ENCODE measurements around the gene PPT1. TPM values are rescaled to one million over a fixed set of nuclear protein-coding genes. Genes with fewer than 3 reads are reported as not detected.
A peak's percentile ranks its signal among the peaks of the same experiment; 100 is the strongest.

The PPT1 gene
- total and polyA plus RNA-seq, 2 of the 13 experiments (the other 11 are each of a cell fraction or from before 2014, with no cell fraction given) = 129 TPM

DNA sequence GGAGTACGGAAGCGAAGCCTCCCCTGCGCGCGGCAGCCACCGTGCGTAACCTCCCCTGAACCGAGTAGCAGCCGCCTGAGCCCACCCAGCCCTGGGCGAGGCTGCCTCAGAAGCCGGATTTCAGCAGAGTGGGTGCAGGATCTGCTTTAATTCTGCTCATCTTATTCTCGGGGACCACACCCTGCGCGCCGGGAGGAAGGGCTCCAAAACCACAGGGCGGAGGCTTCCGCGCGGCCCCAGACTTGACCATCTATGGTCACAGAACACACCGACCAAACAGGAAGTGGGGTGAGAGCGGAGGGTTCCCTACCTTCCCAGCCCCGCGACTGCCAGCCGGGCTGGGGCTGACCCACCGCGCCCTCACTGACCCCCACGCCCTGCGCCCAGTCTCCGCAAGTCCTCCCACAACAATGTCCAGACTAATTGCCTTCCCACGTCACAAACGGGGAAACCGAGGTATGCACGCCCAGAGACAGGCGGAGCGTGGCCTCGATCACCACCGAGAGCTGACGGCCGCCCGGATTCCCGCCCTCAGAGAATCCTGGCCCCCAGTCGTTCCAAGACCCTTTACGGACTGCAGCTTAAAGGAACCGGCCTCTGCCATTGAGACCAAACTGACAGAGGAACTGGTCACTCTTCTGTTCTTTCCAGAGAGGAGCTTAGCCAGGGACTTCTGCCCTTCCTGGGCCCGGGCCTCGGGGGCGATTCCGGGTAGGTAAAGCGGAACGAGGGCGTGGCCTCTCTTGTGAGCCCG, 57.1 kb downstream of the PPT1 start (continued):
- TF ChIP-seq PHF20 (CRISPR knock-in tag; IDR thresholded peaks at IDR 0.05) (no peak; the same call in 1 of the 2 replicates), ZSCAN30 (CRISPR knock-in tag; IDR thresholded peaks at IDR 0.05) (no peak), SNAI1 (CRISPR knock-in tag; IDR thresholded peaks at IDR 0.05; ENCODE audit: borderline replicate concordance) (no peak), ZNF747 (CRISPR knock-in tag; IDR thresholded peaks at IDR 0.05; ENCODE audit: borderline replicate concordance) (no peak), KAT7 (CRISPR knock-in tag; IDR thresholded peaks at IDR 0.05; ENCODE audit: borderline replicate concordance) (peak; percentile 37; the same call in 1 of the 2 replicates), ETV5 (CRISPR knock-in tag; IDR thresholded peaks at IDR 0.05; ENCODE audit: borderline replicate concordance) (peak; percentile 61), FOXJ3 (CRISPR knock-in tag; IDR thresholded peaks at IDR 0.05; ENCODE audit: borderline replicate concordance) (no peak), ZBTB38 (CRISPR knock-in tag; IDR thresholded peaks at IDR 0.05) (no peak; the same call in 1 of the 2 replicates), EP300 (IDR thresholded peaks at IDR 0.05; ENCODE audit: low read depth in 2 of 2, low read length in 2 of 2) (no peak), EP300 (CRISPR knock-in tag; IDR thresholded peaks at IDR 0.05; ENCODE audit: borderline replicate concordance) (no peak), CHD4 (IDR thresholded peaks at IDR 0.05; ENCODE audit: borderline replicate concordance, low read length) (no peak), ZBTB42 (CRISPR knock-in tag; IDR thresholded peaks at IDR 0.05) (0 out of 2 replicates have a peak, but pooled peaks have one; percentile 64), HOXA5 (CRISPR knock-in tag; IDR thresholded peaks at IDR 0.05) (no peak), TBP (CRISPR knock-in tag; IDR thresholded peaks at IDR 0.05) (no peak), YEATS4 (CRISPR knock-in tag; IDR thresholded peaks at IDR 0.05; ENCODE audit: borderline replicate concordance) (peak; percentile 27; the same call in 1 of the 2 replicates), ZZZ3 (CRISPR knock-in tag; IDR thresholded peaks at IDR 0.05; ENCODE audit: borderline replicate concordance) (0 out of 2 replicates have a peak, but pooled peaks have one; percentile 6), MAZ (IDR thresholded peaks at IDR 0.05; ENCODE audit: borderline replicate concordance, low read depth, low read length) (no peak), MAZ (CRISPR knock-in tag; IDR thresholded peaks at IDR 0.05; ENCODE audit: low read depth) (no peak; the same call in 1 of the 2 replicates), TCF7L2 (IDR thresholded peaks at IDR 0.05; ENCODE audit: low read depth, low read length) (no peak), STAT5B (CRISPR knock-in tag; IDR thresholded peaks at IDR 0.05) (no peak), KDM5B (CRISPR knock-in tag; IDR thresholded peaks at IDR 0.05; ENCODE audit: borderline replicate concordance) (peak; percentile 37; the same call in 1 of the 2 replicates), MATR3 (CRISPR knock-in tag; IDR thresholded peaks at IDR 0.05) (no peak)
- TF ChIP-seq, protein P1, sequence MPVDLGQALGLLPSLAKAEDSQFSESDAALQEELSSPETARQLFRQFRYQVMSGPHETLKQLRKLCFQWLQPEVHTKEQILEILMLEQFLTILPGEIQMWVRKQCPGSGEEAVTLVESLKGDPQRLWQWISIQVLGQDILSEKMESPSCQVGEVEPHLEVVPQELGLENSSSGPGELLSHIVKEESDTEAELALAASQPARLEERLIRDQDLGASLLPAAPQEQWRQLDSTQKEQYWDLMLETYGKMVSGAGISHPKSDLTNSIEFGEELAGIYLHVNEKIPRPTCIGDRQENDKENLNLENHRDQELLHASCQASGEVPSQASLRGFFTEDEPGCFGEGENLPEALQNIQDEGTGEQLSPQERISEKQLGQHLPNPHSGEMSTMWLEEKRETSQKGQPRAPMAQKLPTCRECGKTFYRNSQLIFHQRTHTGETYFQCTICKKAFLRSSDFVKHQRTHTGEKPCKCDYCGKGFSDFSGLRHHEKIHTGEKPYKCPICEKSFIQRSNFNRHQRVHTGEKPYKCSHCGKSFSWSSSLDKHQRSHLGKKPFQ (CRISPR knock-in tag; IDR thresholded peaks at IDR 0.05; ENCODE audit: insufficient replicate concordance) = peak; percentile 77
- TF ChIP-seq, protein P2, sequence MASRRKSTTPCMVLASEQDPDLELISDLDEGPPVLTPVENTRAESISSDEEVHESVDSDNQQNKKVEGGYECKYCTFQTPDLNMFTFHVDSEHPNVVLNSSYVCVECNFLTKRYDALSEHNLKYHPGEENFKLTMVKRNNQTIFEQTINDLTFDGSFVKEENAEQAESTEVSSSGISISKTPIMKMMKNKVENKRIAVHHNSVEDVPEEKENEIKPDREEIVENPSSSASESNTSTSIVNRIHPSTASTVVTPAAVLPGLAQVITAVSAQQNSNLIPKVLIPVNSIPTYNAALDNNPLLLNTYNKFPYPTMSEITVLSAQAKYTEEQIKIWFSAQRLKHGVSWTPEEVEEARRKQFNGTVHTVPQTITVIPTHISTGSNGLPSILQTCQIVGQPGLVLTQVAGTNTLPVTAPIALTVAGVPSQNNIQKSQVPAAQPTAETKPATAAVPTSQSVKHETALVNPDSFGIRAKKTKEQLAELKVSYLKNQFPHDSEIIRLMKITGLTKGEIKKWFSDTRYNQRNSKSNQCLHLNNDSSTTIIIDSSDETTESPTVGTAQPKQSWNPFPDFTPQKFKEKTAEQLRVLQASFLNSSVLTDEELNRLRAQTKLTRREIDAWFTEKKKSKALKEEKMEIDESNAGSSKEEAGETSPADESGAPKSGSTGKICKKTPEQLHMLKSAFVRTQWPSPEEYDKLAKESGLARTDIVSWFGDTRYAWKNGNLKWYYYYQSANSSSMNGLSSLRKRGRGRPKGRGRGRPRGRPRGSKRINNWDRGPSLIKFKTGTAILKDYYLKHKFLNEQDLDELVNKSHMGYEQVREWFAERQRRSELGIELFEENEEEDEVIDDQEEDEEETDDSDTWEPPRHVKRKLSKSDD (CRISPR knock-in tag; IDR thresholded peaks at IDR 0.05; ENCODE audit: low read depth) = no peak
- TF ChIP-seq, protein P3, sequence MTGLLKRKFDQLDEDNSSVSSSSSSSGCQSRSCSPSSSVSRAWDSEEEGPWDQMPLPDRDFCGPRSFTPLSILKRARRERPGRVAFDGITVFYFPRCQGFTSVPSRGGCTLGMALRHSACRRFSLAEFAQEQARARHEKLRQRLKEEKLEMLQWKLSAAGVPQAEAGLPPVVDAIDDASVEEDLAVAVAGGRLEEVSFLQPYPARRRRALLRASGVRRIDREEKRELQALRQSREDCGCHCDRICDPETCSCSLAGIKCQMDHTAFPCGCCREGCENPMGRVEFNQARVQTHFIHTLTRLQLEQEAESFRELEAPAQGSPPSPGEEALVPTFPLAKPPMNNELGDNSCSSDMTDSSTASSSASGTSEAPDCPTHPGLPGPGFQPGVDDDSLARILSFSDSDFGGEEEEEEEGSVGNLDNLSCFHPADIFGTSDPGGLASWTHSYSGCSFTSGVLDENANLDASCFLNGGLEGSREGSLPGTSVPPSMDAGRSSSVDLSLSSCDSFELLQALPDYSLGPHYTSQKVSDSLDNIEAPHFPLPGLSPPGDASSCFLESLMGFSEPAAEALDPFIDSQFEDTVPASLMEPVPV (CRISPR knock-in tag; IDR thresholded peaks at IDR 0.05) = peak; percentile 72; the same call in 1 of the 2 replicates
